PFSK-1 (cell line): ENCODE results near the gene P2RY6.

ENCODE experiments used
- FOXP2 ChIP-seq: optimal IDR thresholded peaks from 2 replicates; pipeline ENCODE3; 2011; ENCODE audit warnings: borderline replicate concordance, control low read depth, inconsistent platforms; ENCODE audit not compliant: insufficient read depth; ENCODE audit errors: extremely low read length, extremely low read depth
- POLR2AphosphoS5 ChIP-seq: IDR thresholded peaks from 2 replicates; pipeline ENCODE4 v1.6.1; 2012; ENCODE audit warnings: low read depth, mild to moderate bottlenecking, control low read depth, low read length, moderate library complexity
- REST ChIP-seq, 2 experiments: IDR thresholded peaks; 2 replicates each; pipeline versions ENCODE4 v1.6.1 to v1.8.0; 2011 to 2012; ENCODE audit warnings: low read depth in 2 of 2, low read length in 2 of 2, control low read depth in 1 of 2, inconsistent platforms in 1 of 2, mild to moderate bottlenecking in 1 of 2, moderate library complexity in 1 of 2; ENCODE audit not compliant: insufficient read depth in 1 of 2
- SIN3A ChIP-seq: IDR thresholded peaks from 2 replicates; pipeline ENCODE4 v1.6.1; 2012; ENCODE audit warnings: mild to moderate bottlenecking, low read length, moderate library complexity, borderline replicate concordance; ENCODE audit not compliant: insufficient read depth
- TAF1 ChIP-seq: IDR thresholded peaks from 2 replicates; pipeline ENCODE4 v1.6.1; 2012; ENCODE audit warnings: low read length, control low read depth, borderline replicate concordance; ENCODE audit not compliant: insufficient read depth

Gene P2RY6

GRCh38 chr11:73274722-73275380 is 2.7 kb downstream of the P2RY6 start:
- TF ChIP-seq POLR2AphosphoS5 (no peak), REST (IDR thresholded peaks at IDR 0.05; ENCODE audit: insufficient read depth in 1 of 2, low read depth in 2 of 2, low read length in 2 of 2) (no peak), SIN3A (no peak), FOXP2 (no peak), TAF1 (no peak)

- TF ChIP-seq TAF1 (no peak), REST (IDR thresholded peaks at IDR 0.05; ENCODE audit: insufficient read depth in 1 of 2, low read depth in 2 of 2, low read length in 2 of 2) (no peak), POLR2AphosphoS5 (no peak), FOXP2 (no peak), SIN3A (no peak)
Measured at GRCh38 chr11:73275381-73275750, 3.2 kb downstream of the P2RY6 start.

- TF ChIP-seq FOXP2 (no peak), TAF1 (no peak), POLR2AphosphoS5 (no peak), REST (IDR thresholded peaks at IDR 0.05; ENCODE audit: insufficient read depth in 1 of 2, low read depth in 2 of 2, low read length in 2 of 2) (no peak), SIN3A (no peak)
Measured at GRCh38 chr11:73277467-73277866, 5.3 kb downstream of the P2RY6 start.

- TF ChIP-seq TAF1 (no peak), POLR2AphosphoS5 (no peak), REST (IDR thresholded peaks at IDR 0.05; ENCODE audit: insufficient read depth in 1 of 2, low read depth in 2 of 2, low read length in 2 of 2) (no peak), SIN3A (no peak), FOXP2 (no peak)
Measured at GRCh38 chr11:73280626-73281025, 8.5 kb downstream of the P2RY6 start.
